ENCODE measurements around the gene DCXR. TPM values are rescaled to one million over a fixed set of nuclear protein-coding genes. Genes with fewer than 3 reads are reported as not detected.

Gene DCXR
- polyA plus RNA-seq, 3 donors: 88.8 to 93.1 (median 90.3) TPM

- Mint-ChIP-seq H3K9me3 (no peaks in the 10 kb centered on the region), H3K27ac (no peak overlapping the region), H3K27me3 (ENCODE audit: low read depth in 3 of 3) (peaks cover 2 to 4% (median 2%) of the 10 kb centered on the region in 3 donors), H3K4me1 (no peaks in the 10 kb centered on the region), H3K36me3 (peaks cover 2 to 14% of the 10 kb centered on the region in 2 donors), H3K4me3 (no peak overlapping the region)
- no peak for TF ChIP-seq CTCF (IDR thresholded peaks at IDR 0.05)
- H3K9me3 ChIP-seq (replicated peaks in 1 of 2; ENCODE audit: control insufficient read depth in 1 of 2, insufficient read depth in 1 of 2, low read length in 2 of 2): no peaks in the 10 kb centered on the region
- no peaks in the 10 kb centered on the region for H3K4me1 ChIP-seq (ENCODE audit: control insufficient read depth in 1 of 2, insufficient read depth in 2 of 2, low read length in 2 of 2)
- peaks cover 7% of the 10 kb centered on the region for H4K20me1 ChIP-seq (ENCODE audit: insufficient read depth, low read length)
- intact Hi-C loops (cut with micrococcal nuclease): no loop called here
- H3K79me2 ChIP-seq (ENCODE audit: insufficient read depth, low read length): no peaks in the 10 kb centered on the region
- DNase-seq: no peak
- H2AFZ ChIP-seq (ENCODE audit: insufficient read depth, low read depth, low read length, poor library complexity, severe bottlenecking): no peak overlapping the region
- H3K4me3 ChIP-seq (replicated peaks in 1 of 3; ENCODE audit: low read depth in 2 of 3, low read length in 3 of 3): no peak overlapping the region
- no peak overlapping the region for H3K4me2 ChIP-seq (replicated peaks; ENCODE audit: extremely low read depth, low read length, poor library complexity, severe bottlenecking)
- H3K9ac ChIP-seq (ENCODE audit: insufficient read depth, low read length, poor library complexity, severe bottlenecking): no peak overlapping the region
- H3K27ac ChIP-seq (ENCODE audit: low read depth in 1 of 2, low read length in 2 of 2): no peak overlapping the region
- WGBS (ENCODE audit: insufficient coverage): 90% methylated on average over 30 of the region's 30 CpGs
- H3K27me3 ChIP-seq (ENCODE audit: control insufficient read depth in 2 of 2, insufficient read depth in 2 of 2, low read length in 2 of 2): no peaks in the 10 kb centered on the region
- peaks cover 9 to 11% of the 10 kb centered on the region in 2 donors for H3K36me3 ChIP-seq (replicated peaks in 1 of 2; ENCODE audit: control insufficient read depth in 1 of 2, insufficient read depth in 2 of 2, low read length in 2 of 2)
Measured at GRCh38 chr17:82007495-82008257, 29.8 kb downstream of the DCXR start.

- no peak overlapping the region for H3K4me3 ChIP-seq (replicated peaks in 1 of 3; ENCODE audit: low read depth in 2 of 3, low read length in 3 of 3)
Measured at GRCh38 chr17:82007228-82007494, 30.3 kb downstream of the DCXR start.

More at GRCh38 chr17:82007228-82007494, 30.3 kb downstream of the DCXR start:
- no peak overlapping the region for H2AFZ ChIP-seq (ENCODE audit: insufficient read depth, low read depth, low read length, poor library complexity, severe bottlenecking)
- Mint-ChIP-seq H3K27me3 (ENCODE audit: low read depth in 3 of 3) (peaks cover 2 to 4% (median 2%) of the 10 kb centered on the region in 3 donors), H3K4me1 (no peaks in the 10 kb centered on the region), H3K27ac (no peak overlapping the region), H3K9me3 (no peaks in the 10 kb centered on the region), H3K36me3 (peaks cover 2 to 14% of the 10 kb centered on the region in 2 donors), H3K4me3 (no peak overlapping the region)
- H3K27ac ChIP-seq (ENCODE audit: low read depth in 1 of 2, low read length in 2 of 2): no peak overlapping the region
- H3K79me2 ChIP-seq (ENCODE audit: insufficient read depth, low read length): no peaks in the 10 kb centered on the region
- no peak for DNase-seq
- no peaks in the 10 kb centered on the region for H3K27me3 ChIP-seq (ENCODE audit: control insufficient read depth in 2 of 2, insufficient read depth in 2 of 2, low read length in 2 of 2)
- no peaks in the 10 kb centered on the region for H3K4me1 ChIP-seq (ENCODE audit: control insufficient read depth in 1 of 2, insufficient read depth in 2 of 2, low read length in 2 of 2)
- no peaks in the 10 kb centered on the region for H3K9me3 ChIP-seq (replicated peaks in 1 of 2; ENCODE audit: control insufficient read depth in 1 of 2, insufficient read depth in 1 of 2, low read length in 2 of 2)
- intact Hi-C loops (cut with micrococcal nuclease): no loop called here
- H4K20me1 ChIP-seq (ENCODE audit: insufficient read depth, low read length): peaks cover 7% of the 10 kb centered on the region
- 94% methylated on average over 5 of the region's 6 CpGs for WGBS (ENCODE audit: insufficient coverage)
- peaks cover 9% of the 10 kb centered on the region in 2 donors for H3K36me3 ChIP-seq (replicated peaks in 1 of 2; ENCODE audit: control insufficient read depth in 1 of 2, insufficient read depth in 2 of 2, low read length in 2 of 2)
- H3K4me2 ChIP-seq (replicated peaks; ENCODE audit: extremely low read depth, low read length, poor library complexity, severe bottlenecking): no peak overlapping the region
- TF ChIP-seq CTCF (IDR thresholded peaks at IDR 0.05): no peak
- H3K9ac ChIP-seq (ENCODE audit: insufficient read depth, low read length, poor library complexity, severe bottlenecking): no peak overlapping the region
